ENCODE results near the gene ODC1. TPM values are rescaled to one million over a fixed set of nuclear protein-coding genes. Genes with fewer than 3 reads are reported as not detected.
"Not testable (repeated sequence)": the region's sequence is repeated elsewhere in the genome, so short reads cannot be mapped to it uniquely, and the experiment has no call there.

ODC1 gene
- 478 and 500 TPM in 2 replicates for polyA plus RNA-seq (2014; cell fraction: cytosol; rRNA removed)
- polyA plus RNA-seq (2014; cell fraction: nucleus; rRNA removed): 342 and 350 TPM in 2 replicates

DNA sequence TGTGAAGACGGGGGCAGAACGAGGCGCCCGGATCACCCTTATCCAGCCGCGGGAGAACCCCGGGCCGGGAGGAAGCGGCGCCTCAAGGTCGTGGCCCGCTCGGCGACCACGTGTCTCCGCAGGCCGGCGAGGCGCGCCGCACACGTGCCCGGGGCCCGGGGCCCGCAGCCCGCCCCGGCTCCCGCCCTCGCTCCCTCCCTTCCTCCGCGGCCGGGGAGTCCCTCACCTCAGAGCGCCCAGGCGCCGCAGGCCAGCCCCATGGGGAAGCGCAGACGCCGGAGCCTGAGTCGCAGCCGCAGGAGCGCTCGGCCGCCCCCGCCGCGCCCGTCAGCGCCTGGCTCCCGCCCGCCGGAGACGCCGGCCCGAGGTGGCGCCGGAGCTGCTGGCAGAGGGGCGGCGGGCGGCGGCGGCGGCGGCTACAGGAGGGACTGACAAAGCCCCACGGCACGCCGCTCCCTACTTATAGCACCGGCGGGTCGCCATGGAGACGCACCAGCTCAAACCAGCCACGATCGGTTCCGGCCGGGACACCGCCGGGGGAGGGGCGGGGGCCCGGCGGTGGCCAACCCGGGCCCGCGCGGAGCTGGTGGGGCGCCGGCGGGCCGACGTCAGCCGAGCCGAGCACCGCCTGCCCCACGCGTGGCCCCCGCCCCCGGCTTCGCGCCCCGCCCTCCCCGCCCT lies at the start of gene ODC1:
Gene ODC1 (minus strand): TSS at position 433 of the 681 bp plus-strand sequence. CDS start 3,295 bp downstream, outside the sequence.
- DNase-seq (ENCODE audit: low spot score): peak; percentile 94

DNA sequence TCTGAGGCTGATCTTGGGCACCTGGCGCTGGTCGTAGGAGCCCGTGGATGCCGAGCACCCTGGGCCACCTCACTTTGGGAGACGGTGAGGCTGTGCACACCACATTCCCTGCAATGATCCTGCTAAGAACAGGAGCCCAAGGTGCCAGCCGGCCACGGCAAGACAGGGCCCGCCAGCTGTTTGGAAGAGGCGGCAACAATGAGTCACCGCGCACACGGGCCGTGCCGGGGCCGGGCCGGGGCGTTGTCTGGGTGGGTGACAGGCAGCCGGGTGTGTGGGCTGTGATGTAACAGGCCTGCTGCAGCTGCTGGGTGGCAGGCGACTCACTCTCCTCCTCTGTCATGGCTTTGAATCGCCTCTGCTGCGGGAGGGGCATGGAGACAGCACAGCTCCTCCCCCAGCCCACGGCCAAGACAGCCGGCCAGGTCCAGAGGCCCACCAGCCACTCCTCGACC lies 49.7 kb upstream of the ODC1 start:
- no peak for DNase-seq (ENCODE audit: low spot score)

DNA sequence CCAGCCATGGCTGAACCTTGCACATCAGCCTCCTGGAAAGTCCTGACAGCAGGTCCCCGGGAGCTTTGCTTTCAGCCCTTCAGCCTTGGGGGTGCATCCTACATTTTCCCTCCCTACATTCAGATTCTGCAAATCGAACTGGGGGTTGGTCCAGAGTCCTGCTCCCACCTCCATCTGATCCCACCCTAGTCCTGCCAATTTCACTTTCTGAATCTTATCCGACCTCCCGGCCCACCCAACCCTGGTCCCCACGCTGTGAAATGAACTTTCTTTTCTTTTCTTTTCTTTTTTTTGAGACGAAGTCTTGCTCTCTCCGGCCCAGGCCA lies 47.8 kb upstream of the ODC1 start:
- DNase-seq (ENCODE audit: low spot score): no peak

DNA sequence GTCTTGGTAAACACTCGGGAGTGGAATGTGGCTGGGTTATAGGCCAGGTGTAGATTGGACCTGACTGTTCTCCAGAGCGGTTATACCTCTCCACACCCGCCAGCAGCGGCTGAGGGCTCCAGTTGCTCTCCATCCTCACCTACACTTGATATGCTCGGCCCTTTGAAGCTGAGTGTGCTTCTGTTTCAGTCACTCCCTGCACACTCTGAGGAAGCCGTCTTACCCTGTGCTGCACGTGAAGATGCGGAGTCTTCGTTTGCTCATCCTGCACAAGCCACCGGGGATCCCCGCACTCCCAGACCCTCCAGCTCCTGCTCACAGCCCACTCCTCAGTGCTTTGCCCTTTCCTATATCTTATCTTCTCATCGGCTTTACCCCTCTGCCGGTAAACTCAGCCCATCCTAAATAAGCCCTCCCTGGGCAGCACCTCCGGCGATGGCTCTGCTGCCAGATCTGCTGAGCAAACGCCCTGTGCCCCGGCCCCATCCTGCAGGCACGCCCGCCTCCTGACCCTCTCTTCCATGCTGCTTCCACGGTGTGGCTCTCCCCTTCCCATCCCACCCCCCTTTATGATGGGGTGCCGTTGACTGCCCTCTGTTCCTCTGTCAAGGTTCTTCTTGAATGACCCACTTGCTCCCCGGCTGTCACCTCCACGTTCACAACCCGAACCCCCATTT lies 47.3 kb upstream of the ODC1 start:
- DNase-seq (ENCODE audit: low spot score): no peak

DNA sequence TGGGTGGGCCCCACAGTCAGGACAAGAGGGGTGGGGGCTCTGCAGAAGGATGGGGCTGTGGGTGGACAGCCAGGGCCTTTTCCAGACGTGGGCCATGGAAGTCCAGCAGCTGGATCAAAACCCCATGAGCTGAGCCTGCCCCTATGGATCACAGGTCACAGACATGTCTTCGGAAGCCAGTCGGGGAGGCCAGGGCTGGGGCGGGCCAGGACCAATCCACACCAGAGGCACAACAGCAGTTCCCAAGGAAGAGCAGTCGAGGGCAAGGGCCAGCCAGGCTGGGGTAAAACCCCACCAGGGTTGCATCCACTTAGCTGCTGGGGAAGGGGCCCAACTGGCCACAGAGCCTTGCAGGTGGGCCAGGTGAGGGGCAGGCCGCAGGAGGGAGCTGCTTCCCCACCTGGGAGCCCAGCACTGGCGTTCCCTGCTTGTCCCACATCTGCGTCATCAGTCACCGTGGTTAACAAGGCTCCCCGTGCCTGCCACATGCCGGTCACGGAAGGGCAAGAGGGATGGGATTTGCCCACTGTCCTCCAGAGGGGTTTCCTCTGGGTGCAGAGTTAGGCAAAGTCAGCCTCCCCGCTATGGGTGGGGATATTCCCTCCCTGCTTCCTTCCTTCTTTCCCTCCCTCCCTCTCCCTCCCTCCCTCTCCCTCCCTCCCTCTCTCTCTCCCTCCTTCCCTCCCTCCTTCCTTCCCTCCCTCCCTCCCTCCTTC lies 46.4 kb upstream of the ODC1 start:
- DNase-seq (ENCODE audit: low spot score): no peak

DNA sequence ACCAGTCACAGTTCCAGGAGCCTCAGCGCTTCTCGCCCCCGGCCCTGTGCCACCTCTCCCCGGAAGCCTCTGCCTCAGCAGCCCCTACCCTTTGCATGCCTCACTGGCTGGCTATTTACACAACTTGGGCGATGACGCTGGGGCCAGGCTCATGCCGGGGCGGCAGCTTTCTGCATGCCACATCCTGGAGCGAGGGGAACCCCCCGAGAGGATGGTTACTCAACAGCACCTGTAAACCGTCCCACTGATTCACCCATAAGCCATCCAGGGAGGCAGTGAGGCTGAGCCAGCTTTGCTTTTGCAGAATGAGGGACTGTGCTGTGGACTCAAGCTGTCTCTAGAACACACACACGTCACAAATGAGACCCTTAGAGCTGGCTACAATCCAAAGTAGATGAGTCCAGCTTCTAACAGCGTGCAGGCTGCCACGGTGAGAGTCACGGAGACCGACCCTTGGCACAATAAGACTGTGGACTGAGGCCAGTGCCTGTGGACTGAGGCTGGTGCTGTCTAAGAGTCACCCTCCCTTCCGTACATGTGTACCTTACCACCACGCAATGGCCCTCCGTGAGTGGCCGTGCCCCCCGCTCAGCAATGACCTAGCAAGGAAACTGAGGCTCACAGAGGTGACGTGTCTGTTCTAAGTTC lies 45.6 kb upstream of the ODC1 start:
- DNase-seq (ENCODE audit: low spot score): no peak

DNA sequence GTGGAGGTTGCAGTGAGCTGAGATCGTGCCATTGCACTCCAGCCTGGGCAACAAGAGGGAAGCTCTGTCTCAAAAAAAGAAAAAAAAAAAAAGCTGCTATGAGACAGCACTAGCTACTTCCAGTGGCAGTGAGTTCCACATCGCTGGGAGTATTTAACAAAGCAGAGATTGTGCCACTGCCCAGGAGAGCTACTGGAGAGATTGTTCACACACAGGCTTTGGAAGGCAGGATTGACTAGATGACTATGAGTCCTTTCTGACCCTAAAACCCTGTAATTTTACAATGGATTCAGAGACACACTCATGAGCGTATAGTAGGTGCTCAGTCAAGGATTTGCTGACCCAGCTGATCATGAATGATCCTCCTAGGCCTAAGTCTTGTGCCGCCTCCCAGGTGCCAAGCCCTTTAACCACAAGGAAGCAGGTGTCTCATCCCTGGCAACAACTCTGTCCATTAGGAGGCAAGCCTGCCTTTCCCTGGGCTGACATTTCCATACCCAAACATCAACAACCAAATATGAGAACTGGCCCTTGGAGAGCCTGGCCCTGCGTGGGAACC lies 45.0 kb upstream of the ODC1 start:
- no peak for DNase-seq (ENCODE audit: low spot score)

DNA sequence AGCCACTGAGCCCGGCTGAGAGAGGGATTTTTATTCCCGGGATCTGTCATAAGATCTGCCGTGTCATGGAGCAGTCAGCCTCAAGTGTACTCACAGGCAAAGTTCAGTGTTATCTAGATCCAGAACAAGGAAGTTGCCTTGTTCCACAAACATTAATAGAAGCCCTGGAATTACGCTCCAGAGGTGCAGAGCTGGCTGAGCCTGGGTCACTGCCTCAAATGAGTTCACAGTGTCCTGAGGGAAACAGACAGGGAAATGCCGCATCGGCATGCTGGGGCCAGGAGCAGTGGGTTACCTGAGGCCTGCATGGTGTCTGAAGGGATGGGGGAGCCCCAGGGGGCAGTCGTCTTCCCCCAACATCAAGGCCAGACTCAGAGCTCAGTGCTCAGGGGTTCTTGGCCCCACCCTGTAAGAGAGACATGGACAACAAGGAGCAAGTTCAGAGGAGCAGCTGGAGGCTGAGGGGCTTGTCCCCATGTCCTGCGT lies 42.7 kb upstream of the ODC1 start:
- no peak for DNase-seq (ENCODE audit: low spot score)

DNA sequence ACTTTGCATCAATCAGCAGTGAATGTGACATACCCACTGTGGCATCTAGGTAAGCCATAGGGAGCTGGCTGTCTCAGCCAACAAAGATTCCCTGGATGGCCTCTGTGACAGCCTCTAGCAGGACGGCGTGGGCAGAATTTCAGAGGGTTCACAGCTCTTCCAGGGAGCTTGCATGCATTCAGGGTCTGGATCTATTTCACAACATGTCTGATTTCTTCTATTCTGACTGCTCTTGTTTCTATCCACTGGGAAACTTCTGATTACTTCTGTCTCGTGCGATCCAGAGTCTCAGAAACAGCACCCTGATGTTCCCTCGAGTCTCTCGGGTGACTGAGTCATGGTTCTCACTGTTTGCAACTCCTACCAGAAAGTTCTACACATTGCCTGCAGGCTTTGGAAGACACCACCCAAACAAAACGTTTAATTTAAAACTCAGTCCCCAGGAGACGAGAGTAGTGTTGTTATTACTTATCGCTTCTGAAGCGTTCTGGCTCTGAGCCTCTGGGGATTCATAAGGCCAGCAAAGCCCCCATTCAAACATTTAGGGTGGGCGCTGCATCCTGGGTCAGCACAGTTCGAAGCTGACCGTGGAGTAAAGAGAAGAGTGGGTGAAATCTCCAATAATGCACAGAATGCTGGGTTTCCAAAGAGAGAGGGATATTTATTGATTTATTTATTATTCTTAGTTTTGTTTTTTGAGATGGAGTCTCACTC lies 41.9 kb upstream of the ODC1 start:
- DNase-seq (ENCODE audit: low spot score): no peak

DNA sequence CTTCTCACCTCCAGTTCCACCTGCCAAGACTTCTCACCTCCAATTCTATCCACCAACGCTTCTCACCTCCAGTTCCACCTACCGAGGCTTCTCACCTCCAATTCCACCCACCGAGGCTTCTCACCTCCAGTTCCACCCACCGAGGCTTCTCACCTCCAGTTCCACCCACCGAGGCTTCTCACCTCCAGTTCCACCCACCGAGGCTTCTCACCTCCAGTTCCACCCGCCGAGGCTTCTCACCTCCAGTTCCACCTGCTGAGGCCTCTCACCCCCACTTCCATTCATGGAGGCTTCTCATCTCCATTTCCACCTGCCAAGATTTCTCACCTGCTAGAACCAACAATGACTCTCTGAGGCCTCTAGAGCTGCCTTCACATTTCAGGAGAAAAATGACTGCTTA lies 40.0 kb upstream of the ODC1 start:
- DNase-seq (ENCODE audit: low spot score): not testable (repeated sequence)

DNA sequence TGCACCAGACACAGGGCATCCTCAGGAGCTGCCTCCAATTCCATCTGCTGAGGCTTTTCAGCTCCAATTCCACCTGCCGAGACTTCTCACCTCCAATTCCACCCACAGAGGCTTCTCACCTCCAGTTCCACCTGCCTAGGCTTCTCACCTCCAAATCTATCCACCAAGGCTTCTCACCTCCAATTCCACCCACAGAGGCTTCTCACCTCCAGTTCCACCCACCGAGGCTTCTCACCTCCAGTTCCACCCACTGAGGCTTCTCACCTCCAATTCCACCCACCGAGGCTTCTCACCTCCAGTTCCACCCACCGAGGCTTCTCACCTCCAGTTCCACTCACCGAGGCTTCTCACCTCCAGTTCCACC lies 39.6 kb upstream of the ODC1 start:
- not testable (repeated sequence) for DNase-seq (ENCODE audit: low spot score)

DNA sequence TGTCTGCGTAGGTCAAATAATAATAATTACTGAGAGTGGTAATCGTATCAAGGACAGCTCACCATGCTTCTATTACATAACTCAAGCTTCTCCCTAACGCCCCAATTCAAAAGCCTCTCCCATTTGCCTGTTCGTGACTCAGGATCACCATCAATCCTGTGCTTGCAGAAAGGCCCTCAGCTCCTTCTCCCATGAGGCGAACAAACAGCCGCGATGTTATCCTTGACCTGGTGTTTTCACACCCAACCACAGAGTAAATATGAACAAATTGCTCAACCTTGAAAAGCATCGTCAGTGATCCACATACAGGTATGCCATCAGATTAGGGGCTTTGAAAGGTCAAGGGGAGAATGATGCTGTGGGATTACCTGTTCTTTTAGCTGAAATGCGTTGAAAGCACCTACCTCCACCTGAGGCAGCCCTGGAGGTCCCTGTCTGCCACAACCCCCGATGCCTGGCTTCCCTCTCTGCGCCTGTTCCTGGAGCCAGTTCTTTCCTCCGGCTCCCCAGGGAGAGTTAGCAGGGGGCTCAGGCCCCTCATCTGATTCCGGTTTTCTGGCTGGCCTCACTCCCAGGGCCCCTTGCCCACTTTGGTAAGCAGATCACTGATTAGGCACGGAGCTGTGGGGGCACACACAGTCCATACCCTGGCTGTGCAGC lies 39.1 kb upstream of the ODC1 start:
- DNase-seq (ENCODE audit: low spot score): no peak

DNA sequence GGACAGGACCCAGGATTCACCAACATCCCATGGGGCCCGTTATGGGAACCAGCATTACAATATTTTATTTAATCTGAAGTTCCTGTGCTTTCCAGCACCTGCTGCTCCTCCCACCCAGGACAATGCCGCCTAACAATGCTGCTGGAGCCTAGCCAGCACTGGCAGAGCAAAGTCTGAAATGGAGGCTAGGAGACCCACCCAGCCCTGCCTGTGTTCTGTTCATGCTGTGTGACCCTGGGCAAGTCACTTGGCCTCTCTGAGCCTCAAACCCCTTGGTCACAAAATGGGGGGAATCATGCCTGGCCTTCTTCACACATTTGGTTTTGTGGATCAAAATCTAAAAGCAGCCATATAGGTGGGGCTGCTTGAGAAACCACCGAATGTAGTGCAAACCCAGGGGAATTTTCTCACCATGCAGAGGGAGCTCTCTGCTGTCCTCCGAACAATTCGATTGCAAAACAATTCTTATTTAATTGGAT lies 38.5 kb upstream of the ODC1 start:
- no peak for DNase-seq (ENCODE audit: low spot score)

DNA sequence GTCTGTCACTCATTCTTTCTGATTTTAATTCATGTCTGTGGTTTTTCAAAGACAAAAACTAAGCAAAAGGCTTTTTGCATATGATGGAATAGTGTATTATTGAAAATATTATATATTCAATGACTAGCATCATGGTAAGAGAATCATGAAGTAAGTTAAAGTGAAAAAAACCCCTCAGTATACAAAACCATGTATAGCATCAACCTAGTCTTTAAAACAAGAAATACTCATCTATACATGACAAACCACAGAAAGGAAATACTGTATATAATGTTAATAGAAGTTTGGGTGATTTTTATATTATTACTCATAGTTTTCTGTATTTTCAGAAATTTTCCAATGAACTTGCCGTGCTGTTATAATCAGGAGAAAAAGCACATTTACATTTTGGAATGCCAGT lies 38.0 kb upstream of the ODC1 start:
- no peak for DNase-seq (ENCODE audit: low spot score)

DNA sequence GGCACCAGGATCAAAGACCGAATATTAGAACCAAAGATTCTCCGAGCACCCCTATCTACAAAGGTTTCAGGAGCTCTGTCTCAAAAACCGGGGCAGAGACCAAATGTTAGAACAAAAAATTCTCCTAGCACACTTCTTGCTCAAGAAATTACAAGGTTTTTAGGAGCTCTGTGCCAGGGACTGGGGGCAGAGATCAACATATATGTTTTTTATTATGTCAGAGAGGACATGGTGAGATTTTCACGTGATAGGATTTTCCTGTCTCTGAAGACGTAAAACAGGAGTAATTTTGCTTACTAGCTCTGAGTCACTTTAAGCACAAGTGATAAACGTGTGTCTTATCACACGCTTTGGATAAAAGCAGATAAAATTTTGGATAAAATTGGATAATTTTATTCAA lies 34.8 kb upstream of the ODC1 start:
- no peak for DNase-seq (ENCODE audit: low spot score)

DNA sequence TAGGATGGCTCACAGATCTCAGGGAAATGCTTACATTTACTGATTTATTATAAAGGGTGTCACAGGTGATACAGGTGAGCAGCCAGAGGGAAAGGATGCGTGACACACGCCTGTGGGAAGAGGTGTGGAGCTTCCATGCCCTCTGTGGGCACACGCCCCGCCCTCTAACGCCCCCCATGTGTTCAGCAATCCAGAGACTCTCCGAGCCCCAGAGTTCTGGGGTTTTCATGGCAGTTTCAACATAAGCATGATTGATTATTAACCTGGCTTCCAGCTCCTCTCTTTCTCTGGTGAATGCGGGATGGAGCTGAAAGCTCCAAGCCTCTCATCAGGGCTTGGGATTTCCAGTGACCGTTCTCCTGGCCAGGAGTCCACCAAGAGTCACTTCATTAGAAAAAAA lies 34.3 kb upstream of the ODC1 start:
- DNase-seq (ENCODE audit: low spot score): no peak

DNA sequence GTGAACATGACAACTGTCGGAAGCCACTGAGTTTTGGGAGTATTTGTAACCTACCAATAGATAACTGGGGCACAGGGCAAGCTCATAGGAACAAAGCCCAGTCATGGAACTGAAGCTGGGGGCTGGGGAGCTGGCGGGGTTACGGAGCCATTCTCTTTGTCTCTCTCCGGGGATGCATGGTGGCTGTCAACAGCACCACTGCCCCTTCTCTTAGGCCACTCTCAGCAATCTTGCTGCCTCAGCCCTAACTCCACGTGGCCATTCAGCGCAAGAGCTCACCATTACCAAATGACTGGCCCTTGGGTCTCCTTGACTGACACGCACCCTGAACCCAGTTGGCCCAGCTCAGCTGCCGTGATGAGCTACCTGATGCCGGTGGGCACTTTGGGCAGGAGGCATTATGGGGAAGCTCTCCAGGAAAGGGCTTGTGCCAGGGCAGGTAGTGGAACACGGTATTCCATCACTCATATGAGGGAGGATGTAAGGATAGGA lies 33.6 kb upstream of the ODC1 start:
- DNase-seq (ENCODE audit: low spot score): no peak

DNA sequence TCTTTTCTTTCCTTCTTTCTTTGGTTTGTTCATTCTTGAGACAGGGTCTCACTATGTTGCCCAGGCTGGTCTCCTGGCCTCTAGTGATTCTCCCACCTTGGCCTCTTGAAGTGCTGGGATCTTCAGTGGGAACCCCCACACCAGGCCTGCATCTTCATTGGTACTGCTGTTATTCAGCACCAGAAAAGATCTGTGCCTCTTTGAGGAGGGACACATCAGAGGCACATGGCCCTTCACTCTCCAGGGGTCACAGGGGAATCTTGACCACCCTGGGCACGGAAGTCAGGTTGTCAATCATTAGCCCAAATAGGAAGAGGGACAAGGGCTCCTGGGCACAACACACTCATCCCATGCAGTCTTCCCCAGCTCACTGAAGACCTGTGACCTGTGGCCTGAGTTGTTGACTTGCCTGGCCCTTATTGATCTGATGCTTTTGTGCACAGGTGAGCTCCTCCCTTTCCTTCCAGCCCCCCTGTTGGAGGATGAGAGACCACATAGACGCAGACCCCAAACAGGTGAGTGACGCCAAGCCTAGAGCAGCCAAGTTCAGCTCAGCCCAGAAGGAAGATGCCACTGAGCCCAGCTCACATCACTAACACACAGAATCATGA lies 33.0 kb upstream of the ODC1 start:
- no peak for DNase-seq (ENCODE audit: low spot score)

DNA sequence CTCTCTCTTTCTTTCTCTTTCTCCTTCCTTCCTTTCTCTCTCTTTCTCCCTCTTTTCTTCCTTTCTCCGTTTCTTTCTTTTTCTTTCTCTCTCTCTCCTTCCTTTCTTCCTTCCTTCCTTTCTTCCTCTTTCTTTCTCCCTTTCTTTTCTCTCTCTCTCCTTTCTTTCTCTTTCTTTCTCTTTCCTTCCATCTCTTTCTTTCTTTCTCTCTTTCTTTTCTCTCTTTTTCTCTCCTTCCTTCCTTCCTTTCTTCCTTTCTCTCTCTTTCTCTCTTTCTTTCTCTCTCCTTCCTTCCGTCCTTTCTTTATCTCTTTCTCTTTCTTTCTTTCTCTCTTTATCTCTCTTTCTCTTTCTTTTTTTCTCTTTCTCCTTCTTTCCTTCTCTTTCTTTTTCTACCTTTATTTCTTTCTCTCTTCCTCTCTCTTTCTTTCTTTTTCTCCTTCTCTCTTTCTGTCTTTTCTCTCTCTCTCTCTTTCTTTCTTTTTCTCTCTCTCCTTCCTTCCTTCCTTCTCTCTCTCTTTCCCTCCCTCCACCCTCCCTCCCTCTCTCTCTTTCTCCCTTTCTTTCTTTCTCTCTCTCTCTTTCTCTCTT lies 32.3 kb upstream of the ODC1 start:
- DNase-seq (ENCODE audit: low spot score): no peak
